ENCODE results near the gene ANKZF1. TPM values are rescaled to one million over a fixed set of nuclear protein-coding genes. Genes with fewer than 3 reads are reported as not detected.

The ANKZF1 gene
- total and polyA plus RNA-seq, 2 of the 8 experiments (the other 6 are each of a cell fraction or from before 2014, with no cell fraction given): 32.5 to 50.1 TPM

DNA sequence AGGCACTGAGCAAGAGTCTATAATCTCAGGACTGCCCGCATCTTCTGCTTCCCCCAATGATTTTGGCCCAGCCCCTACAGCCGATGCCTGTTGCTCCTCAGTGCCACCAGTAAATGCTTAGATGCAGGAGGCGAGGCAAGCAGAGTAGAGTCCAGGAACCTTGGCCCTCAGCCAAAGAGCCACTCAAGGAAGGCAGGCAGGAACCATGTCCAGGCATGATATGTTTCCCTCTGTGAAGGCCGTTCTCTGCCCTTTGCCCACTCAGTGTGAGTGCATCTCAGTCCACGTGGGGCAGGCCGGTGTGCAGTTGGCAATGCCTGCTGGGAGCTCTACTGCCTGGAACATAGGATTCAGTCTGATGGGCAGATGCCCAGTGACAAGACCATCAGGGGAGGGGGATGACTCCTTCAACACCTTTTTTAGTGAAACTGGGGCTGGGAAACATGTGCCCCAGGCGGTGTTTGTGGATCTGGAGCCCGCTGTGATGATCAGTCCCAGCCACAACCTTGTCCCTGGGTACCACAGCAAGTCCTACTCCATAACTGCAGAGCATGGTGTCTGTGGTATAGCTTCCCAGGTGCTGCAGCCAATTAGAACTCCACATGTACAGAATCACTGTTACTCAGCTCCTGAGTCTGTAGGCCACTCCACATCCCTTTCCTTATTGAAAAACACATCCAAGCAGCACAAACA is 39.9 kb downstream of the ANKZF1 start (continued):
- TF ChIP-seq SIN3A (conservative IDR thresholded peaks at IDR 0.05 in 1 of 2, IDR thresholded peaks at IDR 0.05 in 1 of 2; ENCODE audit: low read depth in 1 of 2, low read length in 2 of 2): no peak
- TF ChIP-seq SAP30 (IDR thresholded peaks at IDR 0.05; ENCODE audit: insufficient read depth, insufficient replicate concordance, low read length): no peak
- TF ChIP-seq GABPA (IDR thresholded peaks at IDR 0.05; ENCODE audit: borderline replicate concordance, insufficient read depth, low read length): no peak
- no peak for TF ChIP-seq RFX5 (IDR thresholded peaks at IDR 0.05; ENCODE audit: borderline replicate concordance, low read depth, low read length)
- no peak for TF ChIP-seq ZNF274 (IDR thresholded peaks at IDR 0.05; ENCODE audit: borderline replicate concordance, extremely low read depth, low read length)
- TF ChIP-seq, protein P1, sequence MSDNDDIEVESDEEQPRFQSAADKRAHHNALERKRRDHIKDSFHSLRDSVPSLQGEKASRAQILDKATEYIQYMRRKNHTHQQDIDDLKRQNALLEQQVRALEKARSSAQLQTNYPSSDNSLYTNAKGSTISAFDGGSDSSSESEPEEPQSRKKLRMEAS (IDR thresholded peaks at IDR 0.05): no peak
- no peak for TF ChIP-seq KDM1A (IDR thresholded peaks at IDR 0.05; ENCODE audit: borderline replicate concordance, low read length)
- TF ChIP-seq RAD21 (IDR thresholded peaks at IDR 0.05 in 1 of 2, conservative IDR thresholded peaks at IDR 0.05 in 1 of 2; ENCODE audit: low read depth in 2 of 2, low read length in 2 of 2): no peak
- TF ChIP-seq CBX5 (IDR thresholded peaks at IDR 0.05; ENCODE audit: low read depth, low read length): no peak
- no peak for TF ChIP-seq PHF8 (conservative IDR thresholded peaks at IDR 0.05; ENCODE audit: low read depth, low read length)
